Skeletal muscle satellite cell (primary cell): ENCODE results near the gene B3GAT1.

Experiments used
- H3K27me3 ChIP-seq: 2 replicates; pipeline ENCODE4 v1.7.0; 2013; ENCODE audit warnings: low read length; ENCODE audit not compliant: control insufficient read depth, insufficient read depth
- H3K36me3 ChIP-seq: 2 replicates; pipeline ENCODE4 v1.7.0; 2013; ENCODE audit warnings: mild to moderate bottlenecking, control low read depth, low read length; ENCODE audit not compliant: insufficient read depth
- H3K4me1 ChIP-seq: 2 replicates; pipeline ENCODE4 v1.7.0; 2013; ENCODE audit warnings: low read length; ENCODE audit not compliant: control insufficient read depth, insufficient read depth
- H3K4me2 ChIP-seq: 2 replicates; pipeline ENCODE4 v1.7.0; 2013; ENCODE audit warnings: mild to moderate bottlenecking, low read length
- H3K4me3 ChIP-seq: 2 replicates; pipeline ENCODE4 v1.7.0; 2013; ENCODE audit warnings: low read length
- H3K9ac ChIP-seq: 2 replicates; pipeline ENCODE4 v1.7.0; 2013; ENCODE audit warnings: mild to moderate bottlenecking, low read depth, low read length, moderate library complexity
- H3K9me3 ChIP-seq: replicated peaks from 2 replicates; pipeline ENCODE4 v1.7.0; 2013; ENCODE audit warnings: mild to moderate bottlenecking, control low read depth, low read length

B3GAT1 gene

GRCh38 chr11:134385774-134386565 is 26.1 kb downstream of the B3GAT1 start:
- Histone ChIP-seq H3K4me3 (no peak overlapping the region), H3K4me1 (no peaks in the 10 kb centered on the region), H3K27me3 (no peaks in the 10 kb centered on the region), H3K9ac (no peak overlapping the region), H3K4me2 (no peak overlapping the region), H3K36me3 (no peaks in the 10 kb centered on the region), H3K9me3 (peaks cover 7% of the 10 kb centered on the region)

- no peaks in the 10 kb centered on the region for H3K27me3 ChIP-seq
- no peaks in the 10 kb centered on the region for H3K36me3 ChIP-seq
- H3K9ac ChIP-seq = no peak overlapping the region
- H3K4me1 ChIP-seq = no peaks in the 10 kb centered on the region
- H3K9me3 ChIP-seq = peaks cover 7% of the 10 kb centered on the region
- no peak overlapping the region for H3K4me2 ChIP-seq
- no peak overlapping the region for H3K4me3 ChIP-seq
Observed at GRCh38 chr11:134385171-134385570, 26.9 kb downstream of the B3GAT1 start.

- H3K4me3 ChIP-seq = no peak overlapping the region
- no peaks in the 10 kb centered on the region for H3K4me1 ChIP-seq
- peaks cover 7% of the 10 kb centered on the region for H3K9me3 ChIP-seq
- no peak overlapping the region for H3K4me2 ChIP-seq
- H3K27me3 ChIP-seq = no peaks in the 10 kb centered on the region
- H3K36me3 ChIP-seq = no peaks in the 10 kb centered on the region
- H3K9ac ChIP-seq = no peak overlapping the region
Observed at GRCh38 chr11:134384406-134384805, 27.6 kb downstream of the B3GAT1 start.

GRCh38 chr11:134383576-134384221 is 28.3 kb downstream of the B3GAT1 start:
- Histone ChIP-seq H3K4me1 (no peaks in the 10 kb centered on the region), H3K4me2 (no peak overlapping the region), H3K27me3 (no peaks in the 10 kb centered on the region), H3K4me3 (no peak overlapping the region), H3K36me3 (no peaks in the 10 kb centered on the region), H3K9me3 (peaks cover 7% of the 10 kb centered on the region), H3K9ac (no peak overlapping the region)

- Histone ChIP-seq H3K4me3 (no peak overlapping the region), H3K36me3 (no peaks in the 10 kb centered on the region), H3K4me1 (no peaks in the 10 kb centered on the region), H3K4me2 (no peak overlapping the region), H3K27me3 (no peaks in the 10 kb centered on the region), H3K9ac (no peak overlapping the region), H3K9me3 (peaks cover 11% of the 10 kb centered on the region)
Observed at GRCh38 chr11:134382830-134383229, 29.2 kb downstream of the B3GAT1 start.

- Histone ChIP-seq H3K9ac (no peak overlapping the region), H3K4me1 (no peaks in the 10 kb centered on the region), H3K27me3 (no peaks in the 10 kb centered on the region), H3K4me3 (no peak overlapping the region), H3K4me2 (no peak overlapping the region), H3K9me3 (peaks cover 11% of the 10 kb centered on the region), H3K36me3 (no peaks in the 10 kb centered on the region)
Observed at GRCh38 chr11:134382257-134382656, 29.8 kb downstream of the B3GAT1 start.

GRCh38 chr11:134380785-134381184 is 31.3 kb downstream of the B3GAT1 start:
- H3K4me3 ChIP-seq = no peak overlapping the region
- peaks cover 11% of the 10 kb centered on the region for H3K9me3 ChIP-seq
- no peak overlapping the region for H3K9ac ChIP-seq
- H3K4me1 ChIP-seq = no peaks in the 10 kb centered on the region
- H3K36me3 ChIP-seq = no peaks in the 10 kb centered on the region
- H3K4me2 ChIP-seq = no peak overlapping the region
- H3K27me3 ChIP-seq = no peaks in the 10 kb centered on the region

GRCh38 chr11:134380229-134380628 is 31.8 kb downstream of the B3GAT1 start:
- H3K9ac ChIP-seq = no peak overlapping the region

GRCh38 chr11:134379241-134379640 is 32.8 kb downstream of the B3GAT1 start:
- H3K27me3 ChIP-seq = no peaks in the 10 kb centered on the region
- no peaks in the 10 kb centered on the region for H3K36me3 ChIP-seq
- no peak overlapping the region for H3K4me2 ChIP-seq
- no peak overlapping the region for H3K4me3 ChIP-seq
- no peaks in the 10 kb centered on the region for H3K4me1 ChIP-seq
- no peak overlapping the region for H3K9ac ChIP-seq
- peaks cover 8% of the 10 kb centered on the region for H3K9me3 ChIP-seq

More at GRCh38 chr11:134380229-134380628, 31.8 kb downstream of the B3GAT1 start:
- no peak overlapping the region for H3K4me2 ChIP-seq
- peaks cover 8% of the 10 kb centered on the region for H3K9me3 ChIP-seq
- H3K4me3 ChIP-seq = no peak overlapping the region
- H3K27me3 ChIP-seq = no peaks in the 10 kb centered on the region
- H3K36me3 ChIP-seq = no peaks in the 10 kb centered on the region
- no peaks in the 10 kb centered on the region for H3K4me1 ChIP-seq

GRCh38 chr11:134377876-134378275 is 34.2 kb downstream of the B3GAT1 start:
- H3K4me2 ChIP-seq = no peak overlapping the region
- no peaks in the 10 kb centered on the region for H3K36me3 ChIP-seq
- H3K9me3 ChIP-seq = peaks cover 8% of the 10 kb centered on the region
- H3K4me1 ChIP-seq = no peaks in the 10 kb centered on the region
- H3K27me3 ChIP-seq = no peaks in the 10 kb centered on the region
- H3K9ac ChIP-seq = no peak overlapping the region
- no peak overlapping the region for H3K4me3 ChIP-seq

- Histone ChIP-seq H3K4me2 (no peak overlapping the region), H3K27me3 (no peaks in the 10 kb centered on the region), H3K9me3 (peaks cover 8% of the 10 kb centered on the region), H3K9ac (no peak overlapping the region), H3K4me1 (no peaks in the 10 kb centered on the region), H3K36me3 (no peaks in the 10 kb centered on the region), H3K4me3 (no peak overlapping the region)
Observed at GRCh38 chr11:134376150-134376921, 35.7 kb downstream of the B3GAT1 start.
